NCI-H2107 (cell line): ENCODE data around the gene MAN1C1.

Experiments used
- DNase-seq: peaks from one replicate; lab custom pipeline; 2025; lab: John Stamatoyannopoulos, UW

MAN1C1 gene

GRCh38 chr1:25740071-25740470 lies 123.5 kb downstream of the MAN1C1 start:
- no peak for DNase-seq

GRCh38 chr1:25742316-25742715 lies 125.7 kb downstream of the MAN1C1 start:
- DNase-seq, result no peak

DNA sequence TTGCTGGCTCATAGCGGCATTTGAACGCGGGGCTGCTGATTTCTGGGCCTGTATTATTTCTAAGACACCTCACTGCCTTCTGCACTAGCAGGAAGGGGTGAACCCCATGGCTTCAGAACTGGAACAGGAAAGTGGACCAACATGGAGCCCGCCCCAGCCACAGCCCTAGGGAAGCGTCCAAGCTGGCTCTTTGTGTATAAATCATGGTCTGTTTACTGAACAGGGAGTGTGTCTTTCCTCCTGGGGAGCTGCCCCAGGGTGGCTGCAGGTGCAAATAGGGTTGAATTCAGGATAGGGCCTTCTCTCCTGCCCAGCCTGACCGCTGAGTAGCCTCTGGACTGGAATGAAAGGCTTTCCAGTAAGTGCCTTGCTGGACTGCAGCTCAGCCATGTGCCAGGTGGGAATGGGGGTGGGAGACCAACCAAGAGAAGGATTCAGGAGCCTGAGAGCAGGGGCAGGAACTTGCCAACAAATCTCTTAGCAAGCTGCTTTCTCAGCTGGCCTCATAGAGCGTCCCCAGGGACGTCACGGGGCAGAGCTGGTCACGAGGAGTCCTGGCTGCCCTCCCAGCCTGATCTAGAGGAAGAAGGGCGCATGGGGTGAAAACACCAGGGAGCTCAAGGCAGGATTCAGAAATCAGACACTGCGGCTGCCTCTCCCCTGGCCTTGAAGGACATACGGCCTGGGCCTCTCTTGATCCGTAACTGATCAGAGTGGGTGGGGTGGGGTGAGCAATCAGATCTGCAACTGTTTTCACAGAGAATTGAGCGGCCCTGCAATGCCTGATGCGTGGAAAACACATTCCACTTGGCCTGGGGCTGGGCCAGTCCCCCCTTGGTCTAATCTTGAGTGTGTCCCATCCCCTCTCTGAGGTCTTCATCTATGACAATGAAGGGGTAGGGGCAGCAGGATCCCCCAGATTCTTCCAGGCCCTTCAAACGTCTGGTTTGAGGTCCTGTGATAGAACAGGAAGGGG lies 126.9 kb downstream of the MAN1C1 start:
- peak; percentile 77 for DNase-seq

DNA sequence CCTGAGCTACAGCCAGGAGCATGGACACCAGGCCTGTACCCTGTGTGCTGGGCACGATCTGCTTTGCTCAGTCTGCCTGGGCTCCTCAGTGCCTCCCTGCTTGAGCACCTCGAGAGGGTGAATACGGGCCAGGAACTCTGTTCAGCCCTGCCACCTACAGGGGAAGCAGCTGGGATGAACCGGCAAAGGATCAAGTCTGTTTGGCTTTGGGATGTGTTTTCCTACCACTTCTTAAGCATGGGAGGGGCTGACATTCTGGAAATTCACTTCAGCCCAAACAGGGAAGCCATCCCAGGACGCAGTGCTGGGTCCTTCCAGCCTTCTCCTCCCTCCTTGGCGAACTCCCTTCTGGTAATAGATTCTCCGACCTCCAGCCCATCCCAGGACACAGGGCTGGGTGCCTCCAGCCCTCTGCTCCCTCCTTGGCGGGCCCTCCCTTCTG lies 127.6 kb downstream of the MAN1C1 start:
- no peak for DNase-seq

GRCh38 chr1:25744636-25745425 lies 128.2 kb downstream of the MAN1C1 start:
- no peak for DNase-seq

GRCh38 chr1:25746299-25747045 lies 129.9 kb downstream of the MAN1C1 start:
- no peak for DNase-seq

GRCh38 chr1:25747046-25747719 lies 130.6 kb downstream of the MAN1C1 start:
- DNase-seq, result no peak

GRCh38 chr1:25748531-25749205 lies 132.1 kb downstream of the MAN1C1 start:
- peak; percentile 34 for DNase-seq

DNA sequence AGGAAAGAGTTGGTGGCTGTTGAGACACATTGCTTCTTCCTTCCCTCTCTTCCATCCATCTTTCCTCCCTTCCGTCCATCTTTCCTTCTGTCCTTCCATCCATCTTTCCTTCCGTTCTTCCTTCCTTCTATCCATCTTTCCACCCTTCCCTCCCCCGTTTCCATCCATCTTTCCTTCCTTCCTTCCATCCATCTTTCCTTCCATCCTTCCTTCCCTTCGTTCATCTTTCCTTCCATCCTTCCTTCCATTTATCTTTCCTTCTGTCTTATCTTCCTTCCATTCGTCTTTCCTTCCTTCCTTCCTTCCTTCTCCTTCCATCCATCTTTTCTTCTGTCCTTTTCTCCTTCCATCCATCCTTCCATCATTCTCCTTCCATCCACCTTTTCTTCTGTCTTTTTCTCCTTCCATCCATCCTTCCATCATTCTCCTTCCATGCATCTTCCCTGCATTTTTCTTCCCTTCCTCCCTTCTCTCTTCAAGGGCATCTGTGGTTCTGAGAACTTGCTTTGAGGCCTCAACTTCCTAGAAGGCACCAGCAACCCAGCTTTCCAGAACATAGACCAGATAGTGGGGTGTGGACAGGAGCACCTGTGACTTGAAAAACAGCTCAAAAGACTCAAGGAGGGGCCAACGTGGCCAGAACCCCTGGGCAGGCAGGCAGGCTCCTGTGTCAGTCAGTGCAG lies 134.5 kb downstream of the MAN1C1 start:
- DNase-seq, result no peak

- no peak for DNase-seq
These were observed 138.0 kb downstream of the MAN1C1 start for GRCh38 chr1:25754470-25755181.

GRCh38 chr1:25755475-25756125 lies 139.0 kb downstream of the MAN1C1 start:
- no peak for DNase-seq

DNA sequence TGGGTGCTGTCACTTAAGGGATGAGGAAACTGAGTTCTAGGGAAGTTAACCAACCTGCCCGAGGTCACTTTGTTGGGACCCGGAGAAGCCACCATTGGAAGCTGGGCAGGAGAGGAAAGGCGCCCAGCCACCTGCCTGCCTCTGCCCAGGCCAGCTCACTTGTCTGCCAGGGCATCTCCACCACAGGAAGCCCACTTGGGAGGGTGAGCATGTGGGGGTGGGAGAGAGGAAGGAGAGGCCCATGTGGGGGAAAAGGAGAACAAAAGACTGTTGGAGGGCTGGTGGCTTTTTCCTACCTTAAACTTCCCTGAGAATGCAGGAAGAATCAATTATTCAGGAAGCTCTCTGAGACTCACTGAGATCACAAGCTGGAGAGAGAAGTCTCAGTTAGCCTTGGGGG lies 139.6 kb downstream of the MAN1C1 start:
- no peak for DNase-seq

DNA sequence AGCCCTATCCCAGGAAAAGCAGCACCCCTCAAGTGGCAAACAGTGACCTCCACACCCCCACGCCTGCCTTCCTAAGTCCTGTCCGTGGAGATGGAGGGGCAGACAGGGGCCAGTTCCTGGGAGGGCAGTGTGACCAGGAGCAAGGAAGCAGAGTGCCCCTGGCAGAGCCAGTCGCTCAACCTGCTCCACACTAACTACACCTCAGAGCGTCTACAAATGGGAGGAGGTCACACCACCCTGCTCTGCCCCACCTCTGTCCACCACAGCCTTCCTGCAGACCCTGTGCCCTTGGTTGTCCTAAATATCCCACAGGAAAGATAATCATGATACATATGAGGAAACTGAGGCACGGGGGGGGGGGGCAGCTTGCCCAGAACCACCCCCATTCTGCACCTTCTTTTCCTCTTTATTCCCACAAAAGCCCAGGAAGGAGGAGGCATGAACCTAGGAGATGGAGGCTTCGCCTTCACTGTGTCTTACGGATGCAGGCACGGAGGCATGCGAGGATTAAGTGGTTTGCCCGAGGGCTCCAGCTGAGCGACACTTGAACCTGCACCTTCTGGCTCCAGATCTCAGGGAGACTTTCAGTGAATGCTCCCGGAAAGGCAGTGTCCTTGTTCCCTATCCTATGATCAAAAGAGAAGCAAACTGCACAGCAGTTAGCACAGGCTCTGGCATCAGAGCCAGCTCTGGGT lies 140.7 kb downstream of the MAN1C1 start:
- DNase-seq, result no peak

GRCh38 chr1:25757846-25758185 lies 141.2 kb downstream of the MAN1C1 start:
- no peak for DNase-seq

GRCh38 chr1:25758466-25759070 lies 142.0 kb downstream of the MAN1C1 start:
- DNase-seq, result no peak

DNA sequence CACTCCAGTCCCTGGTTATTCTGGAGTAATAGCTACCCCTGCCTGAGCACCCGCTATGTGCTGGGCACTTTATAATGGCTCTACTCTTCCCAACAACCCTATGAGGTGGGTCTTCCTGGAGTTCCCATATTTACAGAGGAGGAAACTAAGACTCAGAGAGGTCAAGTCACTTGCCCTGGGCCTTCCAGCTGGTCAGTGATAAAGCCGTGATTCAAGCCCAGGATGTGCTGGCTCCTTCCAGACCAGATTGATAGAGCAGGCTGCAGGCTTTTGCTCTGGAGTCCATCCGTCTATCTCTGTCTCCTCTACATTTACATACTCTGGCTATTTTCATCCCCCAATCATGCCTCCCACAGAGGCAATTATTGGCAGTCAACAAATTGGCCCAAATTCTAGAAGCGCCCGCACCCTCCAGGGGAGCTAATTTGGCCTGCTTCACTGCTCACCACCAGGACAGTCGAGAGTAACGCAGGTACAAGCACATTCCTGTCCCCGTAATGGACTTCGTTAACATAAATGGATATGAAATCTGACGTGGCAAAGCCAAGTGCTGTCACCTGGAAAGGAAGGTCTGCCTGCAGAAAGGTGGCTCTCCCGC lies 143.6 kb downstream of the MAN1C1 start:
- no peak for DNase-seq

DNA sequence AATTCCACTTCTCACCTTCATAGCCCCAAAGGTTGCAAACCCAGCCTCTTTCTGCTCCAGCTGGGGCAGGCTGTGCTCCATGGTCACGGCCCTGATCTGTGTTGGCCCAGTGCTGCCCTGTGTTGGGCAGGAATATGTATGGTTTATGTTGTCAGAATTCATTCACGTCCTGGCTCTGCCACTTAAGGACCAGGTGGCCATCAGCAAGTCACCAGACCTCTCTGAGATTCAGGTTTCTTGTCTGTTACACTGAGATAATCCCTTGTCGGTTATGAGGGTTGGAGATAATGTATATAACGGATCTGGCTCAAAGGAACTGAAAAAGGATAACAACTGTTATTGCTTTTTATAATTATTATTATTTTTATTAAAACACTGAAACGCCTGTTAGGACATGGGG lies 144.3 kb downstream of the MAN1C1 start:
- no peak for DNase-seq

DNA sequence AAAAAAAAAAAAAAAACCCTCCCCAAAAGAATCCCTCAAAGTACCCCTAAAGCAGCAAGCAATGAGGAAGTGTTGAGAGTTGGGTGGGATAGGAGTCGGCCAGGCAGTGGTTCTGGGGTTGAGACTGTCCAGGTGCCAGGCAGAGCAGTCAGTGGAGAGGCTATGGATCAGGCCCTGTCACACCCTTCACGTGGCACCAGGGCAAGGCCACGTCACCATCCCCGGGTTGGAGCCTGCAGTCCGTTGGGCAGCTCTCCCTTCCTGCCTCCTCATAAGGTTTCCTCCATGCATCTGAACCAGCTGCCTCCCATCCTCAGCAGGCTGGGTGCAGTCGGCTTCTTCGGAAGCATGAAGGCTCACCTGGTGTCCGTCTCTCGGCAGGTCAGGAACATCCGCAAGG lies 146.9 kb downstream of the MAN1C1 start:
- DNase-seq, result no peak
